T-helper 17 cell (primary cell): ENCODE measurements around the gene PIGU. TPM values are rescaled to one million over a fixed set of nuclear protein-coding genes. Genes with fewer than 3 reads are reported as not detected.
"Not testable (repeated sequence)": the region's sequence is repeated elsewhere in the genome, so short reads cannot be mapped to it uniquely, and the experiment has no call there.

Source experiments
- ATAC-seq: fragments of 150-1000 bp; cut with Tn5 transposase; 2 replicates; pipeline ENCODE4 v1.10.0; 2021; ENCODE audit warnings: mild to moderate bottlenecking, moderate library complexity
- DNase-seq, 3 donors: peaks; one replicate each; pipeline versions ENCODE4 v3.0.0 to v3.0.0-alpha.2; 2020 to 2021
- H3K9me3 ChIP-seq: one replicate; pipeline ENCODE4 v1.7.0; 2013; ENCODE audit warnings: low read length, mild to moderate bottlenecking; ENCODE audit not compliant: control insufficient read depth, poor library complexity, severe bottlenecking
- H3K27ac Mint-ChIP-seq: one replicate; pipeline ENCODE4 v1.8.0; 2022; ENCODE audit warnings: mild to moderate bottlenecking, moderate library complexity, mixed read lengths
- H3K27me3 Mint-ChIP-seq: one replicate; pipeline ENCODE4 v1.8.0; 2022; ENCODE audit warnings: mixed read lengths
- H3K36me3 Mint-ChIP-seq: one replicate; pipeline ENCODE4 v1.8.0; 2022; ENCODE audit warnings: low read depth, mixed read lengths
- H3K4me1 Mint-ChIP-seq: one replicate; pipeline ENCODE4 v1.8.0; 2022; ENCODE audit warnings: mild to moderate bottlenecking, mixed read lengths
- H3K4me3 Mint-ChIP-seq: one replicate; pipeline ENCODE4 v1.8.0; 2022; ENCODE audit warnings: mild to moderate bottlenecking, moderate library complexity, mixed read lengths
- total RNA-seq, 4 donors: library from RNA in 2 of 4; stranded (reverse) in 2 of 4; gene quantifications; one replicate each; pipeline ENCODE4 v1.2.3 and lab custom pipeline; 2022 to 2026

Gene PIGU
- total RNA-seq, 2 donors from 2014 or later: 8.4 to 10.2 TPM

- H3K27ac Mint-ChIP-seq: peak overlapping the region; percentile 99
- peak overlapping the region; percentile 99 for H3K4me3 Mint-ChIP-seq
- no peaks in the 10 kb centered on the region for H3K9me3 ChIP-seq
- ATAC-seq (peak; percentile 30), DNase-seq (no peak)
- H3K36me3 Mint-ChIP-seq: peaks cover 4% of the 10 kb centered on the region
- peaks cover 40% of the 10 kb centered on the region for H3K4me1 Mint-ChIP-seq
- H3K27me3 Mint-ChIP-seq: no peaks in the 10 kb centered on the region
Observed at GRCh38 chr20:34514897-34515483, 161.9 kb downstream of the PIGU start.

- not testable (repeated sequence) for H3K9me3 ChIP-seq, H3K27me3 Mint-ChIP-seq, H3K36me3 Mint-ChIP-seq, ATAC-seq, H3K27ac Mint-ChIP-seq, DNase-seq, H3K4me3 Mint-ChIP-seq
- H3K4me1 Mint-ChIP-seq: peaks cover 40% of the 10 kb centered on the region
Observed at GRCh38 chr20:34514034-34514433, 162.9 kb downstream of the PIGU start.

GRCh38 chr20:34512955-34513419 lies 163.9 kb downstream of the PIGU start:
- no peaks in the 10 kb centered on the region for H3K9me3 ChIP-seq
- Mint-ChIP-seq H3K4me3 (no peak overlapping the region), H3K27me3 (no peaks in the 10 kb centered on the region), H3K36me3 (peaks cover 5% of the 10 kb centered on the region), H3K27ac (peak overlapping the region; percentile 83), H3K4me1 (peaks cover 32% of the 10 kb centered on the region)
- ATAC-seq (no peak), DNase-seq (no peak)

GRCh38 chr20:34512266-34512954 lies 164.5 kb downstream of the PIGU start:
- DNase-seq: no peak
- no peak overlapping the region for H3K4me3 Mint-ChIP-seq
- no peak for ATAC-seq
- peak overlapping the region; percentile 83 for H3K27ac Mint-ChIP-seq
- peaks cover 5% of the 10 kb centered on the region for H3K36me3 Mint-ChIP-seq
- no peaks in the 10 kb centered on the region for H3K9me3 ChIP-seq
- no peaks in the 10 kb centered on the region for H3K27me3 Mint-ChIP-seq
- H3K4me1 Mint-ChIP-seq: peaks cover 29% of the 10 kb centered on the region

- H3K27ac Mint-ChIP-seq: peak overlapping the region; percentile 83
- H3K36me3 Mint-ChIP-seq: peaks cover 5% of the 10 kb centered on the region
- DNase-seq (no peak), ATAC-seq (no peak)
- H3K27me3 Mint-ChIP-seq: no peaks in the 10 kb centered on the region
- H3K9me3 ChIP-seq: no peaks in the 10 kb centered on the region
- H3K4me1 Mint-ChIP-seq: peaks cover 29% of the 10 kb centered on the region
- H3K4me3 Mint-ChIP-seq: no peak overlapping the region
Observed at GRCh38 chr20:34511891-34512265, 165.0 kb downstream of the PIGU start.

- H3K4me1 Mint-ChIP-seq: peaks cover 25% of the 10 kb centered on the region
- H3K9me3 ChIP-seq: no peaks in the 10 kb centered on the region
- no peak overlapping the region for H3K4me3 Mint-ChIP-seq
- DNase-seq: no peak
- no peaks in the 10 kb centered on the region for H3K27me3 Mint-ChIP-seq
- no peak overlapping the region for H3K27ac Mint-ChIP-seq
- no peak for ATAC-seq
- H3K36me3 Mint-ChIP-seq: peaks cover 2% of the 10 kb centered on the region
Observed at GRCh38 chr20:34510575-34510974, 166.3 kb downstream of the PIGU start.

Other genes with a start within 250 kb of the PIGU start
- gene DYNLRB1, start 160.7 kb downstream of the PIGU start, total RNA-seq: 10 to 100 TPM; 52.8 to 62.0 TPM
- gene MAP1LC3A, start 118.4 kb downstream of the PIGU start, total RNA-seq: 10 to 100 TPM; 11.7 to 13.7 TPM
- gene TP53INP2, start 27.3 kb upstream of the PIGU start, total RNA-seq: 10 to 100 TPM; 62.0 to 62.4 TPM
- gene NCOA6, start 148.6 kb upstream of the PIGU start, total RNA-seq: 10 to 100 TPM; 26.3 to 30.7 TPM
- 10 to 100 TPM; 15.0 to 20.2 TPM for gene GGT7, start 195.8 kb upstream of the PIGU start, total RNA-seq
- gene ACSS2, start 199.5 kb upstream of the PIGU start, total RNA-seq: 10 to 100 TPM; 15.0 to 15.6 TPM